OCI-M2 (cell line): ENCODE data around the gene PET100.
"Not testable (repeated sequence)": the region's sequence is repeated elsewhere in the genome, so short reads cannot be mapped to it uniquely, and the experiment has no call there.

ENCODE experiments used
- DNase-seq: peaks from one replicate; lab custom pipeline; 2025; ENCODE audit not compliant: unreplicated experiment; lab: John Stamatoyannopoulos, UW

The PET100 gene

DNA sequence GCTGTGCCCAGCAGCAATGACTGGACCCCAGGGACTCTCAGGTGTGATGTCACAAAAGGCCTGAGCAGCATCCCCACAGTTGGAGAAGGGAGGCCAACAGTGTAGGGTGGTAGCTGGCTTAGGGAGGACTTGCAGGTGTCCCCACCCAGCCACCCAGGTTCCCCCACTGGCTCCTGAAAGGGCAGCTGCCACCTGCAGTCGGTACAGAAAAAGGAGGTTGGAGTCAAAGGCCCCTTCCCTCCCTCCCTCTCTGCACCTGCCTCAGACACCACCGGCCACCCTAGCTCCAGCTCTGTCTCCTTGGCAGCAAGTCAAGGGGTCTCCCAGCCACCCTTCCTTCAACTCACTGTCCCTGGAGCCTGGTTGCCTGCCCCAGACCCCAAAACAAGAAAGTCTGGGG, 4.1 kb downstream of the PET100 start, which contains the start of gene PCP2:
Gene PCP2 (minus strand): TSS at position 22 of the 400 bp plus-strand sequence. CDS start 262 bp downstream, outside the sequence.
- no peak for DNase-seq

DNA sequence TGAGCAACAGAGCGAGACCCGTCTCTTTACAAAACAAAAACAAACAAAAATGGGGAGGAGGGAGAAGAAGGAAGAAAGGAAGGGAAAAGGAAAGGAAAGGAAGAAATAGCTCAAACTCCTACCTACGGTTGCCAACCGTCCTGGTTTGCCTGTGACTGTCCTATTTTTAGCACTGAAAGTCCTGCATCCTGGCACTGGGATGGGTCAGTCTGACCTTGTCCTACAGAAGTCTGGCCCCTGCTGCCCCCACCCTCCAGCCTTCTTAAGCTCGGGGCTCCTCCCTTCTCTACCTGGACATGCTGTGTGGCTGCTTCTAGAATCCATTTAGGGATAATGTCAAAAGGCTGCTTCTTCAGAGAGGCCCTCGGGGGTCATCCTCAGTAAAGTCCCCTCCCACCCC, 6.1 kb downstream of the PET100 start:
- no peak for DNase-seq

DNA sequence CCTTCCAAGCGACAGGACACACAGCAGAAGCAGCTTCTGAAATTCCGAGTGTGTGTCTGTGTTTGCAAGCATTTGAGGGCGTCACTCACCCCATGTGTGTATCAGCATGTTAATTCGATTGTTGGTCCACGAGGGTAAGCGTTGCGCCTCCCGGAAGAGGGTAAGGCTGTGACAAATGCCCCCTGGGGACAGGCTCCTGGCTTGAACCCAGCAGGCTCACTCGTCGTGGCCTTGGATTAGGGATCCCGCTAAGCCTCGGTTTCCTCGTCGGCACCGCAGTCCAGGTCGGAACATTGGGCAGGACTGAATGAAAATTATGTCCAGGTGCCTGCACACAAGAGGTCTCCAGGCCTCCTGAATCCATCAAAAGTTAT, 6.7 kb downstream of the PET100 start:
- DNase-seq, result no peak

DNA sequence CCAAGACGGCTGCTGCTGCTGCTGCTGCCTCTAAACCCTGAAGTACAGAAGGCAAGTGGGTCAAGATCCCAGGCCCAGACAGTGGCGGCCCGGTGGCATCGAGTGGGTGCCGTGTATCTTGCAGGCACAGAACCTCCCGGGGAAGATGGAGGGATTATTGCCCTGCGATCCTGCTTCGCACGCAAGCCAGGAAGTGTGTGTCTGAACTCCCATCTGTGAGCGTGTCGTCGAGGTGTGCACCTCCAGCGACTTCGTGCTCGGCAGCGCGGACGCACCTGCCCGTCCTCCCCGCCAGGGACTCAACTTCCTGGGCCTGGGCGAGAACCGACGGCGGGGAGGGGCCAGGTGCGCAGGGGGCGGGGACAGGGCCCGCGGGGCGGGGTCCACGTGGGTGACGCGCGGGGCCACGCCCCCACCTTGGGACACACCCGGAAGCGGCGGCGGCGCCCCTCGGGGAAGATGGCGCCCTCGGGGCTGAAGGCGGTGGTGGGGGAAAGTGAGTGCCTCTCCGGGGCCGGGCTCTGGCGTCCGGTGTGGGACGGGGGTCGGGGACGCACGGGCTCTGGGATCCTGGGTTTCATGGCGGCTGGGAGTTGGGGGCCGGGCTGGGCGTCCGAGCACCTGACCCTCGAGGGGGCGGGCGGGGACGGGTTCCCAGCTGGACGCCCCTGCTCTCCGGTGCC, 7.2 kb downstream of the PET100 start, which contains the start of gene STXBP2:
Gene STXBP2 (plus strand): TSS at position 420 of the 683 bp plus-strand sequence. CDS start 40 bp downstream, at position 460.
- DNase-seq, result no peak

DNA sequence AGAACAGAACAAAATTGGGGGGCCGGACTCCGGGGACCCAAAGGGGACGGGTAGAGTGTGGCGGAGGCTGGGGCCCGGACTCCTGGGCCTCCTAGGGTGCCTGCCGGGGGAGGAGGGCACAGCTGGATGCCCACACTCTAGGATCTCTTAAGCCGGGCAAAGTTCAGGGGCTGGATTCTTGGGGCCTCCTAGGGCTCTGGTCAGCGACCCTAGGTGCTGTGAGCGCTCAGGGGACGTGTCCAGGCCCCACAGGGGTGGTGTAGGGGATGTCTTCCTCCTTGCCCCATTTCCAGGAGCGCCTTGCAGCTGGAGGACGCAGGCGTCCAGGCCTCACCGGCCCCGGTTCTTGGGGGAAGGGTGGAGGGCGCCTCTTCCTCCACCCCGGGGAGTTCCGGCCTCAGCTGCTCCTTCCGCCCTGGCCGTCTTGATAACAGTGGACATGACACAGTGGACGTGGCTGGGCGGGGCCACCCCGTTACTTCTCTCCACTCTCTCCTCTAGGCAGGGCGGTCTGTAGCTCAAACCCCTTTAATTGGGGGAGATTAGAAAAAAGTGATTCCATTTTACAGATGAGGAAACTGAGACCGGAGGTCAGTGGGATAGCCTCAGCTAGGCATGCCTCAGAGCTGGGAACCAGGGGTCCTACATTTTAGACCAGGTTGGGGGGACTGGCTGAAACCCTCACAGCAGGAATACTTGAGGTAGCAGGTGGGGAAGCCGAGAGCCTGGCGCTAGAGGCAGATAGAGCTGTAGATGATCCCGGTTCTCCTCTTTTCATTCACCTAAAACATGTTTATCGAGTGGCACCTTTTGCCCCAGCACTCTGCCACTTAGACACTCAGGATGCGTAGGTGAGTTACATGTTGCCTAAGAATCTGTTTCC, 8.0 kb downstream of the PET100 start:
- no peak for DNase-seq

DNA sequence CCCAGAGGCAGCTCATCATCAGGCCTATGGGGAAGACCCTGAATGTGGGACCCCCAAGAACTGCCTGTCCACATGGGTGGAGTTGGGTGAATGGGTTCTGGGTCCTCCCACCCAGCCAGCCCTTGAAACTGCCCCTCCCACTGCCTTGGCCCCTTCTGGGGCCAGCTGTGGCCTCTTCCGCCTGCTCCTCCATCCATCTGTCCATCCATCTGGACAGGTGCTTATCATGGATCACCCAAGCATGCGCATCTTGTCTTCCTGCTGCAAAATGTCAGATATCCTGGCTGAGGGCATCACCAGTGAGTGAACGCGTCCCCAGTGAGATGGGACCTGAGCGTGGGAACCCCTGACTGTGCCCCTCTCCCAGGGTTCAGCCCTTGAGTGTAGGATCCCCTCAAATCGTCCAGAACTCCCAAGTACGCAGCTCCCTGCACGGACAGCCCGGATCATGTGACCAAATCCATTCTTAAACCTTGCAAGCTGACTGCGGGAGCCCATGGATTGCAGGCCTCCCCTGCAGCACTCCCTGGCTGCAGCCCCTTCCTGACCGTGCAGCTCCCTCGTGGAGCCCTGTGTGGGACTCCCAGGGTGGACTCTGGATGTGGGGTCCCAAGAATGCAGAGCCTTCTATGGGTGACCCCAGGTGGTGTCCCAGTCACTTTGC, 9.3 kb downstream of the PET100 start:
- no peak for DNase-seq

DNA sequence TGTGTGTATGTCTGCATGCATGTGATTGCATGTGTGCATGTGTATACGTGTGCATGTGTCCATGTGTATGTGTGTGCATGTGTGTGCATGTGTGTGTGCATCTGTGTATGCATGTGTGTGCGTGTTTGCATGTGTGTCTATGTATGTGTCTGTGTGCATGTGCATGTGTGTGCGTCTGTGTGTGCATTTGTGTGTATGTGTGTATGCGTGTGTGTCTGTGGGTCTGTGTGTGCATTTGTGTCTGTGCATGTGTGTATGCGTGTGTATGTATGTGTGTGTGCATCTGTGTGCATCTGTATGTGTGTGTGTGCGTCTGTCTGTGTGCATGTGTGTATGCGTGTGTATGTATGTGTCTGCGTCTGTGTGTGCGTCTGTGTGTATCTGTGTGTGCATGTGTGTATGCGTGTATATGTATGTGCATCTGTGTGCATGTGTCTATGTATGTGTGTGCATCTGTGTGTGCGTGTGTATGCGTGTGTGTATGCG, 10.3 kb downstream of the PET100 start:
- no peak for DNase-seq

DNA sequence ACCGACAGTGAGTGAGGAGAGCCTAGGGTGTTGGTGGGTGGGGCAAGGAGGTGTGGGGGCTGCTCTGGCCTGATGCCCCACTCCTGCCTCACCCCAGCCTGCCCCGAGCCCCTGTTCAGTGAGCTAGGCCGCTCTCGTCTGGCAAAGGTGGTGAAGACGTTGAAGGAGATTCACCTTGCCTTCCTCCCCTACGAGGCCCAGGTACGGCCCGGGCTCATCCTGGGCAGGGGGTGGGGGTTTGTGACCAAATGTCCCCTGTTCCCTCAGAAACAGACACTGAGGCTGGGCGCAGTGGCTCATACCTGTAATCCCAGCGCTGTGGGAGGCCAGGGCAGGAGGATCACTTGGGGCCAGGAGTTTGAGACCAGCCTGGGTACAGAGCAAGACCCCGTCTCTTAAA, 11.2 kb downstream of the PET100 start:
- DNase-seq, result no peak

DNA sequence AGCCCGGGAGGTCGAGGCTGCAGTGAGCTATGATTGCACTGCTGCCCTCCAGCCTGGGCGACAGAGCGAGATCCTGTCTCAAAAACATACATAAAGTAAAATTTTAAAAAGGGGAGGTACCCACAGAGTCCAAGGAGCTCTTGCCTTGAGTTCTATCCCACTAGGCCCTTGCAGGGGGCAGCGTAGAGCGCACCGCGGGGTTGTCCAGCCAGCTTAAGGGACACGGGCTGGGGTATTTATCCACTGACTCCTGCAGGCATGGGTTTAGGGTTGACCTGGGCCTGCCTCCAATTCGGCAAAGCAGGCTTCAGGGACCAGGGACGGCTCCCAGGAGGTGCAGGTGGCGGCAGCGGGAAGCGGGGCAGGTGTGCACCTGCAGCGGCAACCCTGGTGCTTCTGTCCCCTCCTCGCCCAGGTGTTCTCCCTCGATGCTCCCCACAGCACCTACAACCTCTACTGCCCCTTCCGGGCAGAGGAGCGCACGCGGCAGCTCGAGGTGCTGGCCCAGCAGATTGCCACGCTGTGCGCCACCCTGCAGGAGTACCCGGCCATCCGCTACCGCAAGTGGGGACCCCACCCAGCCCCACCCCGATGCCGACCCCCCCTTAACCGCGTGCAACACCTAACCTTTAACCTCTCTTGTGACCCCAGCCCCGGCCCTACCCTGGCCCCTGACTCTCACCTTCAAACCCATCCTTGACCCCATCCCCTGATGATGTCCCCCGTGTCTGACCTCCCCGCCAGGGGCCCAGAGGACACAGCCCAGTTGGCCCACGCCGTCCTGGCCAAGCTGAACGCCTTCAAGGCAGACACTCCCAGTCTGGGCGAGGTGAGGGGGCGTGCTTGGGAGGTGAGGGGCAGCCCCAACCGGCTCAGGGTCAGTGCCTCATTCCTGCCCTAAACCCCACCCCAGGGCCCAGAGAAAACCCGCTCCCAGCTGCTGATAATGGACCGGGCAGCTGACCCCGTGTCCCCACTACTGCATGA, 12.0 kb downstream of the PET100 start:
- no peak for DNase-seq

DNA sequence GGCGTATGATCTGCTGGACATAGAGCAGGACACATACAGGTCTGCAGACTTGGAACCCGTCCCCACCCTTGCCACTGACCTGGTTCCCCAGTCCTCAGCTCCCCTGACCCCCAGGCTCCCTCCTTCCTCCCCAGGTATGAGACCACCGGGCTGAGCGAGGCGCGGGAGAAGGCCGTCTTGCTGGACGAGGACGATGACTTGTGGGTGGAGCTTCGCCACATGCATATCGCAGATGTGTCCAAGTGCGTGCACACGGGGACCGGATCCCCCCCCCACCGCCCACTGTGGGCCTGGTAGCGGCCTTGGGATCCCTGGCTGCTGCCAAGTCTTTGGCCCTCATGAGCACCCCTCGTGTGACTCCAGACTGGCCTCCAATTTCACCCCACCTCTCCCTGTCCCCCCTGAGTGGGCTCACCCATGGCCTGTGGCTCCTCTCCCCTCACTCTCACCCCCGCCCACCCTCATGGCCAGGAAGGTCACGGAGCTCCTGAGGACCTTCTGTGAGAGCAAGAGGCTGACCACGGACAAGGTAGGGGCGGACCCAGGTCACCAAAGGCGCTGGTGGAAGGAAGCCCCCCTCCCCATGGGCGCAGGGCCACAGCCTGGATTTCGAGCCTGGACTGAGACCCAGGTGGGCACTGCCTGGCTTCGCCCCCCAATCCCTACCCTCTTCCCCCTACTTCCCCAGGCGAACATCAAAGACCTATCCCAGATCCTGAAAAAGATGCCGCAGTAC, 12.9 kb downstream of the PET100 start:
- no peak for DNase-seq

DNA sequence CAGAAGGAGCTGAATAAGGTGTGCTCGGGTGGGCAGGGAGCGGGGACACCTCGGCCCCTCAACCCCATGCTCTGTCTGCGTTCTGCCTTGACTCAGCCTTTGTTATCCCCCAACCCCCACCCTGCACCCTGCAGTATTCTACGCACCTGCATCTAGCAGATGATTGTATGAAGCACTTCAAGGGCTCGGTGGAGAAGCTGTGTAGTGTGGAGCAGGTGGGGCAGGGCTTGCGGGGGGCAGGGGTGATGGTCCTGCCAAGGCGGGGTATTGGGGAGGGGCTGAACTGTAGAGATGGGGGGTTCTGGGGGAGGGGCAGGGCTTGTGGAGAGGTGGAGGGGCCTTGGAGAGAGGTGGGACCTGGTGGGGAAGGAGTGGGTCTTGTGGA, 13.4 kb downstream of the PET100 start:
- no peak for DNase-seq

DNA sequence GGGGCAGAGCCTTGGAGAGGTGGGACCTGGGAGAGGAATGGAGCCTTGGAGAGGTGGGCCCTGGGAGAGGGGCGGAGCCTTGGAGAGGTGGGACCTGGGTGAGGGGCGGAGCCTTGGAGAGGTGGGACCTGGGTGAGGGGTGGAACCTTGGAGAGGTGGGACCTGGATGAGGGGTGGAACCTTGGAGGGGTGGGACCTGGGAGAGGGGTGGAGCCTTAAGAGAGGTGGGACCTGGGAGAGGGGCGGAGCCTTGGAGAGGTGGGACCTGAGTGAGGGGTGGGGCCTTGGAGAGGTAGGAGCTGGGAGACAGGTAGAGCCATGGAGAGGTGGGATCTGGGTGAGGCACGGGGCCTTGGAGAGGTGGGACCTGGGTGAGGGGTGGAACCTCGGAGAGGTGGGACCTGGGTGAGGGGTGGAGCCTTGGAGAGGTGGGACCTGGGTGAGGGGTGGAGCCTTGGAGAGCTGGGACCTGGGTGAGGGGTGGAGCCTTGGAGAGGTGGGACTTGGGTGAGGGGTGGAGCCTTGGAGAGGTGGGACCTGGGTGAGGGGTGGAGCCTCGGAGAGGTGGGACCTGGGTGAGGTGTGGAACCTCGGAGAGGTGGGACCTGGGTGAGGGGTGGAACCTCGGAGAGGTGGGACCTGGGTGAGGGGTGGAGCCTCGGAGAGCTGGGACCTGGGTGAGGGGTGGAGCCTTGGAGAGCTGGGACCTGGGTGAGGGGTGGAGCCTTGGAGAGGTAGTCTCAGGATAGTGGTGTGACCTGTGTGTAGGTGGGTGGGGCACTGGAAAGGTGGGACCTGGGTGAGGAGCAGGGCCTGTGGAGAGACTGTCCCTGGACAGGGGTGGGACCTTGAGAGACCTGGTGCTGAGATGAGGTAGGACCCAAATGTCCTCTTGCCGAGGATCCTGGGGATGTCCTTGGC, 14.3 kb downstream of the PET100 start:
- not testable (repeated sequence) for DNase-seq

DNA sequence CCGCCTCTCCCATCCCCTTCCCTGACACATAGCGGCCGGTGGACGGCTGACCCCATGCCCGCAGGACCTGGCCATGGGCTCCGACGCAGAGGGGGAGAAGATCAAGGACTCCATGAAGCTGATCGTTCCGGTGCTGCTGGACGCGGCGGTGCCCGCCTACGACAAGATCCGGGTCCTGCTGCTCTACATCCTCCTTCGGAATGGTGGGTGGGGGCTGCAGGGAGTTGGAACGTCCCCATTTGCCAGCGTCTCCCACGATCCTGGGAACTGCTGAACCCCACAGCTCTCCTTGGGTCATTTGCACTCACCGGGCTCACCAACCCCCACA, 14.9 kb downstream of the PET100 start:
- no peak for DNase-seq

DNA sequence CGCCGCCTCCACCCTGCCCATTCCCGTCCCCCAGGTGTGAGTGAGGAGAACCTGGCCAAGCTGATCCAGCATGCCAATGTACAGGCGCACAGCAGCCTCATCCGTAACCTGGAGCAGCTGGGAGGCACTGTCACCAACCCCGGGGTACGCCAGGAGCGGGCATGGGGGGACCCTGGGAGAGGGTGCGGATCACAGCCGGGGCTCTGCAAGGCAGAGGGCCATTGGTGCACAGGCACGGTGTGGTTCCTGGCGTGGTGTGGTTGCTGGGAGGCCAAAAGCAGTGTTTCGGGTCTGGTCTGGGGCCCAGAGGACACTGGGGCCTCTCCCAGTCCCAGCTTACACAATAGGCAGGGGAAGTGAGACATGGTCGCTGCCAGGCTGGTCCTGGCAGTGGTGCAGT, 15.6 kb downstream of the PET100 start:
- DNase-seq, result no peak

DNA sequence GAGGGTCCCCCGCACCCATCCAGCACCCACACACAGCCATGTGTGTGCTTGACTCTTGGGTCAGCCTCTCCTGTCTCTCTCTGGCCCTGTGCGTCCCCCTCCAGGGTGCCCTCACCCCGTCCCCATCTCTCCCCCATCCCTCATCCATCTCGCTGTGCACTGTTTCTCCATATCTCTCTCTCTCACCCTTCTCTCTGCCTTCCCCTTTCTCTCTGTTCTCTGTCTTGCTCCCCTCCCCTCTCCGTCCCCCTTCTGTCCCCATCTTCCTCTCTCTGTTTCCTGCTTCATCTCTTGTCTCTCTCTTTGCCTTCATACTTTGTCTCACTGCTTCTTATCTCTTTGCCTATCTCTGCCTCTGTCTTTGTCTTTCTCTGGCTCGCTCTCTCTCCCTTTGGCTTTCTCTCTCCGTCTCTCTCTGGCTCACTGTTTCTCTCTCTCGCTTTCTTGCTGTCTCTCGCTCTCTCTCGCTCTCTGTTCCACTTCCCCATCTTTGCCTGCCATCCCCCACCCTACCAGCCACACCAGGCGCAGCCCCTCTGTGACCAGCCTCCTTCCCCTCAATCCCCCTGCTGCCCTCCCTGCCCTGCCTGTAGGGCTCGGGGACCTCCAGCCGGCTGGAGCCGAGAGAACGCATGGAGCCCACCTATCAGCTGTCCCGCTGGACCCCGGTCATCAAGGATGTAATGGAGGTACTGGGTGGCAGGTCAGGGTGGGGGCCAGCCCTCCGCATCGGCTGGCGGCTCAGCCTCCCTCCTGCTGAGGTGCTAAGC, 16.2 kb downstream of the PET100 start:
- DNase-seq, result no peak

DNA sequence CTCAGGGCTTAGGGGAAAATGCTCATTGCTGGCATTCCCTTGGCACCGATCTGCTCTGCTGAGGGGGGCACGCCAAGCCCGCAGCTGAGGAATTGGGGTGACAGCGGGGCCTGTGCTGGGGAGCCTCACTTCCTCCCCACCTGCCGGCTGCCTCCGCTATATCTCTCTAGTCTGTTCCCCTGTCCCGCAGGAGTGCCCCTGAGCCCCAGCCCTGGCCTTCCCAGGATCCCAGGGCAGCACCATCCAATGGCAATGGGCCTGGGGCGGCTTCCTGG, 16.8 kb downstream of the PET100 start:
- DNase-seq, result no peak

DNA sequence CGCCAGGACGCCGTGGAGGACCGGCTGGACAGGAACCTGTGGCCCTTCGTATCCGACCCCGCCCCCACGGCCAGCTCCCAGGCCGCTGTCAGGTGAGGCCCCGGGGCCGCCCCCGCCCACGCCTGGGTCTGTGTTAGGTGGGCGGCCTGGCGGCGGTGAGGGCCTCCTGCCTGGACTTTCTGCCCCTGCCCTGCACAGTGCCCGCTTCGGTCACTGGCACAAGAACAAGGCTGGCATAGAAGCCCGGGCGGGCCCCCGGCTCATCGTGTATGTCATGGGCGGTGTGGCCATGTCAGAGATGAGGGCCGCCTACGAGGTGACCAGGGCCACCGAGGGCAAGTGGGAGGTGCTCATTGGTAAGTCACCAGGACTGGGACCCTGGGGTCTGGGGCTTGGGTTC, 17.6 kb downstream of the PET100 start:
- no peak for DNase-seq

DNA sequence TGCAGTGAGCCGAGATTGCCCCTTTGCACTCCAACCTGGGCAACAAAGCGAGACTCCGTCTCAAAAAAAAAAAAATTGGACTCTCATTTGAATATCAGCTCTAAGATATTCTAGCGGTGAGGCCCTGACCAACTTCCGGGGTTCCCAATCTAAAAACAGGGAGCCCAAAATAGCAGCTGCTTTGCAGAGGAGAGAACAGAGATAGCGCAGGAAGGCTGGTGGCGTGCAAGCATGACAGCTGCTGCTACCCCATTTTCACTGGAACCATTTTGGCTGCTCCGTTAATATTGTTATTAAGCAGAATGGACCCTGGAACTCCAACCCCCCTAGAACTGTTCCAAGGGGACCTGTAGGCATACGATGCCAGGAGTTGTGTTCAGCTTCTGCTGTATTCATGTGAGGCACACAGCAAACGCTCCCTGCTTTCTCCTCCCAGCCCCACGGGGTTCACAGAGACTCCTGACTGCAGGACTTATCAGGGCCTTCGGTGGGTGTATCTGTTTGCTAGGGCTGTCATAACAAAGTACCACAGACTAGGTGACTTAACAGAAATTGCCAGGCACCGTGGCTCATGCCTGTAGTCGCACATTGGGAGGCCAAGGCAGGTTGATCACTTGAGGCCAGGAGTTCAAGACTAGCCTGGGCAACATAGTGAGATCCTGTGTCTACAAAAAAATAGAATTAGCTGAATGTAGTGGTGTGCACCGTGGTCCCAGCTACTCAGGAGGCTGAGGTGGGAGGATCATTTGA, 18.8 kb downstream of the PET100 start:
- DNase-seq, result no peak
